D721Med (cell line): ENCODE results near the gene DMXL1.
"Not testable (repeated sequence)": the region's sequence is repeated elsewhere in the genome, so short reads cannot be mapped to it uniquely, and the experiment has no call there.

Experiments
- DNase-seq: peaks from one replicate; pipeline ENCODE4 v3.0.0; 2011; ENCODE audit warnings: low spot score; ENCODE audit not compliant: insufficient read length
- FAIRE-seq: peaks from 2 replicates; lab custom pipeline; 2011; peaks lifted over from hg19 to GRCh38; lab: Jason Lieb, UNC
- TF ChIP-seq, protein P1 (sequence below): IDR thresholded peaks from 2 replicates; pipeline ENCODE4 v1.5.1; 2012; ENCODE audit warnings: mild to moderate bottlenecking, control low read depth; ENCODE audit not compliant: insufficient read depth; ENCODE audit errors: missing control alignments

The DMXL1 gene

DNA sequence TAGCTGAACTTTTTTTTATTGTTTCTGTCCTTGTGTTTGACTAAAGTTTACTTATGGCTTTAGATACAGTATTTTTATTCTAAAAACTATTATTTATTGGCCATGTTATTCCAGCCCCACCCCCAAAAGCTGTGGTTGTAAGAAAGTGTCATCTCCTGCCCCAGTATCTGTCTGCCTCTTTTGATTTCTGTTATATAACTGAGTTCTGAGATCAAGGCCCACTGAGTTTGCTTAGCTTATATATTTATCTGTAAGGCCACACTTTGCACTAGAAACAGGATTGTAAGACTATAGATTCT lies 168.2 kb downstream of the DMXL1 start:
- FAIRE-seq (no peak), DNase-seq (no peak)
- TF ChIP-seq, protein P1, sequence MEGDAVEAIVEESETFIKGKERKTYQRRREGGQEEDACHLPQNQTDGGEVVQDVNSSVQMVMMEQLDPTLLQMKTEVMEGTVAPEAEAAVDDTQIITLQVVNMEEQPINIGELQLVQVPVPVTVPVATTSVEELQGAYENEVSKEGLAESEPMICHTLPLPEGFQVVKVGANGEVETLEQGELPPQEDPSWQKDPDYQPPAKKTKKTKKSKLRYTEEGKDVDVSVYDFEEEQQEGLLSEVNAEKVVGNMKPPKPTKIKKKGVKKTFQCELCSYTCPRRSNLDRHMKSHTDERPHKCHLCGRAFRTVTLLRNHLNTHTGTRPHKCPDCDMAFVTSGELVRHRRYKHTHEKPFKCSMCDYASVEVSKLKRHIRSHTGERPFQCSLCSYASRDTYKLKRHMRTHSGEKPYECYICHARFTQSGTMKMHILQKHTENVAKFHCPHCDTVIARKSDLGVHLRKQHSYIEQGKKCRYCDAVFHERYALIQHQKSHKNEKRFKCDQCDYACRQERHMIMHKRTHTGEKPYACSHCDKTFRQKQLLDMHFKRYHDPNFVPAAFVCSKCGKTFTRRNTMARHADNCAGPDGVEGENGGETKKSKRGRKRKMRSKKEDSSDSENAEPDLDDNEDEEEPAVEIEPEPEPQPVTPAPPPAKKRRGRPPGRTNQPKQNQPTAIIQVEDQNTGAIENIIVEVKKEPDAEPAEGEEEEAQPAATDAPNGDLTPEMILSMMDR: no peak

DNA sequence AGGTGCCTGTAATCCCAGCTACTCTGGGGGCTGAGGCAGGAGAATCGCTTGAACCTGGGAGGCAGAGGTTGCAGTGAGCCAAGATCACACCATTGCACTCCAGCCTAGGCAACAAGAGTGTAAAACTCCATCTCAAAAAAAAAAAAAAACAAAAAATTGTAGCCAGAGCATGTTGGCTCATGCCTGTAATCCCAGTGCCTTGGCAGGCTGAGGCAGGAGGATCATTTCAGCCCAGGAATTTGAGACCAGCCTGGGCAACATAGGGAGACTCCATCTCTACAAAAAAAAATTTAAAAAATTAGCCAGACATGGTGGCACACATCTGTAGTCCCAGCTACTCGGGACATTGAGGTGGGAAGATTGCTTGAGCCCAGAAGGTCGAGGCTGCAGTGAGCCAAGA lies 168.9 kb downstream of the DMXL1 start:
- DNase-seq, FAIRE-seq: not testable (repeated sequence)

DNA sequence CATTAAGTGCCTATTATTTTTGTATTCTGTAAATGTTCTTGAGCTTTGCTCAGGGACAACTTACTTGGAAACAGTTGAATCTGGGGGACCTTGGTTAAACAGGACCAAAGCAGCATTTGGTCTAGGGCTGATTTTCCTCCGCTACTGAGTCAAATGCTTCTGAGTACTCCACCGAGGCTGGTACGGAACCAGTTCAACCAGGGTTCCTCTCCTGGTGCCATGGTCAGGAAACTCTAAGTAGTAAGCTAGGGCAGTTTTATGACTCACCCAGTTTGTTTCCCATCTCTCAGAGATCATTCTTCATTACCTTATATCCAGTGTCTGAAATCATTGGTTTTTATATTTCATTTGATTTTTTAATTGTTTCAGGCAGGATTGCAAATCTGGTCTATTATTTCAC lies 173.0 kb downstream of the DMXL1 start:
- DNase-seq: no peak
- TF ChIP-seq, protein P1: no peak
- no peak for FAIRE-seq

- TF ChIP-seq, protein P1: no peak
- DNase-seq (no peak), FAIRE-seq (no peak)
These were observed 180.3 kb downstream of the DMXL1 start for GRCh38 chr5:119250946-119251901.

GRCh38 chr5:119255571-119256356 lies 184.9 kb downstream of the DMXL1 start:
- TF ChIP-seq, protein P1: peak; percentile 18
- no peak for DNase-seq
- FAIRE-seq: no peak

DNA sequence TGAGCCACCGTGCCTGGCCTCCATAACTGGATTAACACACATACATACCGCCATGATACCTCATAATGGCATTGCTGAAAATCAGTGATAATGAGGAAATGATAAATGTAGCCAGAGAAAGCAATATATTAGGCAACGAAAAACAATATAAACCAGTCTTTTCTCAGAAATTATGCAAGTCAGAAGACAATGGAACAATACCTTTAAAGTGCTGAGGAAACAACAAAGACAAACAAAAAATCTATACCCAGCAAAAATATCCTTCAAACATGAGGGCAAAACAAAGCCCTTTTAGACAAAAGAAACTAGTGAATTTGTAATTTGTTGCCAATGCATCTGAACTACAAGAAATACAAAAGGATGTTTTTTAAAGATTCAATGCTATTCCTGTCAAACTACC lies 186.7 kb downstream of the DMXL1 start:
- TF ChIP-seq, protein P1: no peak
- no peak for DNase-seq
- no peak for FAIRE-seq

- FAIRE-seq: no peak
These were observed 192.8 kb downstream of the DMXL1 start for GRCh38 chr5:119263639-119264038.

More at GRCh38 chr5:119263639-119264038, 192.8 kb downstream of the DMXL1 start:
- DNase-seq: no peak
- TF ChIP-seq, protein P1: no peak
